Measurements from ENCODE around the gene C20orf173.

The C20orf173 gene

DNA sequence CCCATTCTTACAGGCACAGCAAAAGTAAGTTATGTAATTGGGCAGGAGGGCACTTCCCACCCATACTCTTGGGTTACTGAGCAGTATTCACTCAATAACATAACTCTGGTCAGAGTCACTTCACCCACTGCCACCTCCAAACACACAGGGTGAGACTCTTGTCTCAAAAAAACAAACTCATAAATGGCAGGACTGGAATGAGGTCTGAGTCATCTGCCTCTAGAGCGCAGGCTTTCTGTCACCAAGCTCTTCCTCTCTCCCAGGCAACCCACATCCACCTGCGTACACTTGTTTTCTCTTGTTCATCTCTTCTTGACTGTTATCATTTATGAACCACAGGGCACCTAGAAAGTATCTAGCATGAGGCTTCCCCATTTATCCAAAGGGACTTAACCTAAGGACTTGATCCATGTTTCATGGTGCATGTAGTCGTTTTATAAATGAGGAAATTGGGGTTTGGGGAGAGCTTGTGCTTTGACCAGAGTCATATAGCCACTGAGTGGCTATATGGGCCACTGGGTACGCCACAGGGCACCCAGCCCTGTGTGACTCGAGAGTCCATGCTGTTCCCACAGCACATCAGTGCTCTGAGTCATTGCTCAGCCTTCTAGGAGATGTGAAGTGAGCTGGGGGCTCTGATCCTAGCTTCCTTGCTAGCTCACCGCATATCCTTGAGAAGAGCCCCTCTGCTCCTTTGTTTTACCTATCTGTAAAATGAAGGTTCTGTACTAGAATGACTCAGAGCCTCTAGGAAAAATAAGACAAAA lies 22.4 kb downstream of the C20orf173 start:
- no peak for DNase-seq (ENCODE audit: low spot score)

DNA sequence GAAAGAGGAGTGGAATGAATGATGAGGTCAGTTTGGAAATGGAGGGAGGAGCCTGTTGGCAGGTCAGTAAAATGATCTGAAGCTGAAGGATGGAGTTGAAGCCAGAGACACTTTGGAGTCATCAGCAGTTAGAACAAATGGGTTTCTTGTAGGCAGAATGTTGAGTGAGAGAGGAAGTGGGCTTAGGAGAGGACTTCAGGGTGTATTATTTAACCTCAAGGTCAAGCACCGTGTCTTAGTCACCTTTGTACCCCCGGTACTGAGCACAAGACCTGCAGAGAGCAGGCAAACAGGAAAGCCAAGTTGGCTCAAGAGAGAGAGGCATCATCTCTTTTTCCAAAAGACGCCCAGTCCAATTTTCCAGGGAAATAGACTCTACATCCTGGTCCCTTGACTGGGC lies 23.3 kb downstream of the C20orf173 start:
- no peak for DNase-seq (ENCODE audit: low spot score)

GRCh38 chr20:35504751-35505150 lies 24.7 kb downstream of the C20orf173 start:
- no peak for DNase-seq (ENCODE audit: low spot score)

- no peak for DNase-seq (ENCODE audit: low spot score)
These were observed 25.5 kb downstream of the C20orf173 start for GRCh38 chr20:35503841-35504561.

DNA sequence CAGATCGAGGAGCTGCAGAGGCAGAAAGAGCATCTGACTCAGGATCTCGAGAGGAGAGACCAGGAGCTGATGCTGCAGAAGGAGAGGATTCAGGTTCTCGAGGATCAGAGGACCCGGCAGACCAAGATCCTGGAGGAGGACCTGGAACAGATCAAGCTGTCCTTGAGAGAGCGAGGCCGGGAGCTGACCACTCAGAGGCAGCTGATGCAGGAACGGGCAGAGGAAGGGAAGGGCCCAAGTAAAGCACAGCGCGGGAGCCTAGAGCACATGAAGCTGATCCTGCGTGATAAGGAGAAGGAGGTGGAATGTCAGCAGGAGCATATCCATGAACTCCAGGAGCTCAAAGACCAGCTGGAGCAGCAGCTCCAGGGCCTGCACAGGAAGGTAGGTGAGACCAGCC lies 26.2 kb downstream of the C20orf173 start:
- DNase-seq (ENCODE audit: low spot score), result no peak

GRCh38 chr20:35502352-35502751 lies 27.1 kb downstream of the C20orf173 start:
- no peak for DNase-seq (ENCODE audit: low spot score)

- no peak for DNase-seq (ENCODE audit: low spot score)
These were observed 30.2 kb downstream of the C20orf173 start for GRCh38 chr20:35499271-35499670.

DNA sequence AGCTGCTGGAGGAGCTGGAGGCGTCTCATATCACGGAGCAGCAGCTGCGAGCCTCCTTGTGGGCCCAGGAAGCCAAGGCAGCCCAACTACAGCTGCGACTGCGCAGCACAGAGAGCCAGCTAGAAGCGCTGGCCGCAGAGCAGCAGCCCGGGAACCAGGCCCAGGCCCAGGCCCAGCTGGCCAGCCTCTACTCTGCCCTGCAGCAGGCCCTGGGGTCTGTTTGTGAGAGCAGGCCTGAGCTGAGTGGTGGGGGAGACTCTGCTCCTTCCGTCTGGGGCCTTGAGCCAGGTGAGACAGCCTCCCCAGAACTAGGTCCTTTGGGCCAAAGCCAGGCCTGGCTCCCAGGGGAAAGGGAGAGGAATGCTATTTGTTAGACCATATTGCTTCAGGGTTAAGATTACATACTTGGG lies 31.7 kb downstream of the C20orf173 start:
- peak; percentile 62 for DNase-seq (ENCODE audit: low spot score)

DNA sequence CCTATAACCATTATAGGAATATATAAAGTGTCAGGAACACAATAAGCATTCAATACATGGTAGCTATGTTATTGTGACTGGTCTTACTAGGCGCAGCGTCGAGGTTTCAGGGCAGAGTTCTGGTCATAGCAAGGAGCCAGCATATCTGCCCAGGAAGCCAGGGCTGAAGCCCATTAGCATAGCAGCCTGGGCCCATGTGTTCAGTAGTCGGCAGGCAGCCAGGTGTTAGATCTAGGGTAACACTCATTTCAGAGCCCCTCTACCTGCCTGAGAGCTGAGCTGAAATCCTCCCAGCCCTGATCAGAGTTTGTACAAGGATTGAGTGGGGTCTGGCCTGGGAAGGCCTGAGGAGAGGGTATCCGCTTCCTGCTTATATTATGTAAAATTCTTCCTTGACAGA lies 32.1 kb downstream of the C20orf173 start:
- no peak for DNase-seq (ENCODE audit: low spot score)

- DNase-seq (ENCODE audit: low spot score), result peak; percentile 31
These were observed 33.0 kb downstream of the C20orf173 start for GRCh38 chr20:35496481-35496880.

- DNase-seq (ENCODE audit: low spot score), result no peak
These were observed 37.1 kb downstream of the C20orf173 start for GRCh38 chr20:35492352-35492751.

- DNase-seq (ENCODE audit: low spot score), result no peak
These were observed 37.6 kb downstream of the C20orf173 start for GRCh38 chr20:35491823-35492222.

DNA sequence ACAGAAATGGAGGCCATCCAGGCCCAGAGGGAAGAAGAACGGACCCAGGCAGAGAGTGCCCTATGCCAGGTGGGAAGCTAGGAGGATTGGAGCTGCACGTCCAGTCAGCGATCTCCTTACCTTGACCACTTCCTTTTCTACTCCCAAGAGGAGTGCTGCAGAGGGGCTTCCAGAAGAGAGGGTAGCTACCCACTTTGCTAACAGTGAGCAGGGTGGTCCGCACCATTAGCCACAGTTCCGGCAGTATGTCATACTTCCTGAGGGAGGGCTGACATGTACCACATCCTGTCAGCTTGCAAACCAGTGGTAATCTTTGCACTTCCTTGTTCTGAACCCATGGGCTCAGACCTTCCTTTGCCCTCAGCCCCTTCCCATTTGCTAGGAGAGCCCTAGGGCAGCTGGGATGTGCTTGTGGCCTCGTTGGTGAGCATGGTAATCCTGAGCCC lies 38.7 kb downstream of the C20orf173 start:
- peak; percentile 36 for DNase-seq (ENCODE audit: low spot score)

GRCh38 chr20:35489717-35490116 lies 39.7 kb downstream of the C20orf173 start:
- DNase-seq (ENCODE audit: low spot score), result no peak

GRCh38 chr20:35487479-35487878 lies 42.0 kb downstream of the C20orf173 start:
- DNase-seq (ENCODE audit: low spot score), result no peak

- no peak for DNase-seq (ENCODE audit: low spot score)
These were observed 49.7 kb downstream of the C20orf173 start for GRCh38 chr20:35479798-35480197.

GRCh38 chr20:35478804-35479472 lies 50.5 kb downstream of the C20orf173 start:
- no peak for DNase-seq (ENCODE audit: low spot score)
